Measurements from ENCODE around the gene RPS17.
"Not testable (repeated sequence)": the region's sequence is repeated elsewhere in the genome, so short reads cannot be mapped to it uniquely, and the experiment has no call there.

The RPS17 gene

GRCh38 chr15:82538961-82539690, 1.1 kb downstream of the RPS17 start:
- no peak for TF ChIP-seq POLR2A (IDR thresholded peaks at IDR 0.05; ENCODE audit: low read depth, low read length)
- no peak for DNase-seq (ENCODE audit: insufficient read length, low spot score)
- no peak for FAIRE-seq

DNA sequence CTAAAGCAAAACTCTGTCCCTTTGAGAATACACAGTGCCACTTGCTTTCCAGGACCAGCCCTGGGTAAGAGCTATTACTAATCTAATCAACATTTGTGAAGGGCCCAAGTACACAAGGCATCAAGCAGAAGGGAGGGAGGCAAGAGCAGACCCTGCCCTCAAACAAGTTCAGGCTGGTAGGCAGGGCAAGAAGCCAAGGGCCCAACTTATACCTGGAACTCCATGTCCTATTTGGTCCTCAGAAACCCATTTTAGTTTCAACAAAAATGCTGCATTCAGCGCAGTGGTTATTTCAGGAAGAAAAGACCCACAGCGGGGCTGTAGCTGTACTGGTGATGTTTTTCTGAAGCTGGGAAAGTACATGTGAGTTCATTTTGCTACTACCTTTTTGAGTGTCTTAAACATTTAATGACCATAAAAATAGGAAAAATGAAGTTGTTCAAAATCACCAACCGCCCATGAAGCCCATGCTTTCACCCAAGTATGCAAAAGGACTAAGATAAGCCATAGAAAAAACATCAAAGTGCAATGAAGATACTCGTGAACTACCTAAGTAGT, 2.8 kb downstream of the RPS17 start:
- FAIRE-seq: no peak
- TF ChIP-seq POLR2A (IDR thresholded peaks at IDR 0.05; ENCODE audit: low read depth, low read length): no peak
- no peak for DNase-seq (ENCODE audit: insufficient read length, low spot score)

GRCh38 chr15:82536409-82537350, 3.6 kb downstream of the RPS17 start:
- no peak for DNase-seq (ENCODE audit: insufficient read length, low spot score)
- no peak for TF ChIP-seq POLR2A (IDR thresholded peaks at IDR 0.05; ENCODE audit: low read depth, low read length)
- FAIRE-seq: no peak

- no peak for TF ChIP-seq POLR2A (IDR thresholded peaks at IDR 0.05; ENCODE audit: low read depth, low read length)
- no peak for FAIRE-seq
- DNase-seq (ENCODE audit: insufficient read length, low spot score): no peak
These were observed 4.5 kb downstream of the RPS17 start for GRCh38 chr15:82535566-82536408.

- not testable (repeated sequence) for DNase-seq (ENCODE audit: insufficient read length, low spot score); FAIRE-seq
These were observed 5.1 kb downstream of the RPS17 start for GRCh38 chr15:82535151-82535550.

- not testable (repeated sequence) for FAIRE-seq; DNase-seq (ENCODE audit: insufficient read length, low spot score)
These were observed 5.8 kb downstream of the RPS17 start for GRCh38 chr15:82534457-82534861.

- DNase-seq (ENCODE audit: insufficient read length, low spot score) (no peak), FAIRE-seq (no peak)
- TF ChIP-seq POLR2A (IDR thresholded peaks at IDR 0.05; ENCODE audit: low read depth, low read length): no peak
These were observed 6.5 kb downstream of the RPS17 start for GRCh38 chr15:82533801-82534200.

- DNase-seq (ENCODE audit: insufficient read length, low spot score) (no peak), FAIRE-seq (no peak)
- no peak for TF ChIP-seq POLR2A (IDR thresholded peaks at IDR 0.05; ENCODE audit: low read depth, low read length)
These were observed 7.2 kb downstream of the RPS17 start for GRCh38 chr15:82532991-82533481.

DNA sequence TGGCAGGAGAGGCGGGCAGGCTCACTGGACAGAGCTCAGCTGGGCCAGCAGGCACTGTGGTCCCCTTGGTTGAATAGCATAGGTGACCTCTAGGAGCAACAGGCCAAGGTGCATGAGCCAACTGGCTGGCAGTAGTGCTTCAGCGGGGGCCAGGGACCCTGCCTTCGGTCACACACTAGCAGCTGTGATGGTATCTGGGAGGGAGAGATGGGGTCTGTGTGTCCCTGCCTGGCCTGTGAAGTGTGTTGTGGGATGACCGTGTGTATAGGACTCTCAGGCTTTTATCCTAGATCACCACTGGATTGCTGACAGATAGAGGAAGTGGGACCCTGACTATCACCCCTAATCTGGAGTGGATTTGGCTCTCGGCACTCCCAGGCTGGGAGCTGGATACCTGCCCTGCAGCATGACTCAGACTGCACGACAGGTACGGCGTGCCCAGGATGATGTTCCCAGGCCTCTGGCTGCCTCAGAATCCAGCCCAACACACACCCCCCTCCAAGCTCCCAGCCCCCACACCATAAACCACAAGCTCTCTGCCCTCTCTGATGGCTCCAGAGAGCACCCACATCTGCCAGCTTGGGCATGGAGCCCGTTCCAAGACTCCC, 7.8 kb downstream of the RPS17 start:
- no peak for TF ChIP-seq POLR2A (IDR thresholded peaks at IDR 0.05; ENCODE audit: low read depth, low read length)
- FAIRE-seq: no peak
- no peak for DNase-seq (ENCODE audit: insufficient read length, low spot score)

DNA sequence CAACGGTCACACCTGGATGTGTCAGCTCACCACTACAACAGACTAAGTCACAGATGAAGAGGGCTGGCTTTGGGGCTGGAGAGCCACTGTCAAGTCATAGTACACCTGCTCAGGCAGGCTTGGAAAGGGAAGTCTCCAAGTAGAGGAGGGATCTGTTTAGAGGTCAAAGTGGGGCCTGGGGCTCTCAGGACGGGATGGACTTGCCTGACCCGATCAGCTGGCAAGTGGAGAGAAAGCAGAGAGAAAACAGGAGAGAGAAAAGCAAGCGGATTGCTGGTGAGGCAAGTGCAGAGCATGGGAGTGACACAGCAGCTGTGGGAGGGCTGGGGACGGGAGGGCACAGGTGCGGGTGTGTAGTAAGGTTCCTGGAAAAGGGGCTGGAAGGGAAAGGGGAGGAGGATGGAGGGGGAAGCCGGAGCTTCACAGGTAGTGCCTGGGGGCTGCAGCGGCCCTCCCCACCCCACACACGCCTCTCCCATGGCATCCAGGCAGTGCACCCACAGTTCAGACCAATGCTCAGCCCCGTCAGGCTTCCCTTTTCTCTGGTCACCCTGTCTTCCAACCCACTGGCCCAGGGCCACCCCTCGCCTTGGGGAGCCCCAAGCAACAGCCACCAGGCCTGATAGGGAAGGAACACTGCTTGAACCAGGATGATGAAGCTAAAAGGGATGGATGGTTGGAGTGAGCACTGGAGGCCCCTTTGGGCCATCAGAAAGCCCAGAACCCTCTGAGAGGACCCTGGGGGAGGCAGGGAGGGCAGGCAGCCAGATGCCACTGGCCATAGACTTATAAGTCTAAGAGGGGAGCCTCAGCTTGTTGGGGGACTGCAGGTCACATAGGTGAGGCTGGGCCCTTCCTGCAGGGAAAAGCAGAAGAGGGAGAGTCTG, 8.5 kb downstream of the RPS17 start:
- TF ChIP-seq POLR2A (IDR thresholded peaks at IDR 0.05; ENCODE audit: low read depth, low read length): no peak
- FAIRE-seq (no peak), DNase-seq (ENCODE audit: insufficient read length, low spot score) (no peak)

- FAIRE-seq (no peak), DNase-seq (ENCODE audit: insufficient read length, low spot score) (no peak)
- TF ChIP-seq POLR2A (IDR thresholded peaks at IDR 0.05; ENCODE audit: low read depth, low read length): no peak
These were observed 9.5 kb downstream of the RPS17 start for GRCh38 chr15:82530606-82531379.

GRCh38 chr15:82530006-82530405, 10.3 kb downstream of the RPS17 start:
- DNase-seq (ENCODE audit: insufficient read length, low spot score): no peak
- no peak for FAIRE-seq
- no peak for TF ChIP-seq POLR2A (IDR thresholded peaks at IDR 0.05; ENCODE audit: low read depth, low read length)

- not testable (repeated sequence) for DNase-seq (ENCODE audit: insufficient read length, low spot score); FAIRE-seq
These were observed 26.7 kb downstream of the RPS17 start for GRCh38 chr15:82513587-82513986.

DNA sequence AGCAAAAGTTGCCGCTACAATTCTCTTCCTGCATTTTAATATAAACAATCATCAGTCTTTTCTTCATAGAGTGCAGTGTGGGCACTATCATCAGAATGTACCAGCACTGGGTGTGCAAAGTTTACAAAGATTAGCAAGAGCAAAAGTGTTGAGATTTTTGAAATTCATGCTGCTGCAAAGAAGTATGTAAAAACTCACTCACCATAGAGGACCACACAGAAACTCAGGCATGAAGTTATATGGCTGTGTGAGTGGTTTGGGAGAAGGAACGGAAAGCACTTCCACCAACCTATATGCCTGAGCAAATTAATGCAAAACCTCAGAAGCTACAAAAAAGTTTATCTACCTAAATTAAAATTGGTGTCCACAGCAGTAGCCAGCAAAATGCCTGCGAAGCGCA, 32.6 kb downstream of the RPS17 start:
- not testable (repeated sequence) for DNase-seq (ENCODE audit: insufficient read length, low spot score); FAIRE-seq

DNA sequence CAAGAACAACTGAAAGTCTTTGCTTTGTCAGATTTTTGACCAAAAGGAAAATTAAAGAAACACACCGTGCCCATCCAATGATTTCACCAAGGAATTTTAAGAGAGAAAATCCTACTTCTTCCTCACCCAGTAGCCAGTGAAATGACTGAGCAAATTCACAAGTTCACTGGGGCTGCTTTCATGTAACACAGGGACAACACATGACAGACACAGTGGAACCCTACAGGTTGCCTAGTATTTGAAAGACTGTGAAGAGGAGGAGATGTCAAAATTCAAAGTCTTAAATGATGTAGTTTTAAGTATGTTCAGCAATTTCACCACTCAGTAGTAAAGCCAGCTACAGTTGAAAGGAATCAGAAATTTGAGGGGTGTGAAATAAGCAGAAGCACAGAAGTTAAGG, 33.2 kb downstream of the RPS17 start:
- DNase-seq (ENCODE audit: insufficient read length, low spot score); FAIRE-seq: not testable (repeated sequence)

DNA sequence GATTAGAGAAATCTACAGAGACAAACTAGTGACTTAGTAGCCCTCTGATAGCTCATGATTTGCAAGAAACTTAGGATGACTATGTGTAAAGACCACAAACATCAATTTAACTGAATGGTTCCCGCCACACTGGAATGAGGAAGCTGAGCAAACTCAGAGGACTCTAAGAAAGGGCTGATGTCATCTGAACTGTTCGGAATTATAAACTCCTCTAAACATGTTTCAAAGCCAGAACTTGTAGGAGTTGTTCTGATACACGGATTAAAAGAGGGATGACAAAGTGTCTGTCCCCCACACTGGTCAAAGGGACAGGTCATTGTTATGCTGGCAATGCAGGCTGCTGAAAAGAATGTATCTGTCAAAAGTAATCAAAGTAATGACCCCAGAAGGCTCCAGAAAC, 34.4 kb downstream of the RPS17 start:
- not testable (repeated sequence) for FAIRE-seq

GRCh38 chr15:82504074-82504473, 36.2 kb downstream of the RPS17 start:
- not testable (repeated sequence) for FAIRE-seq; DNase-seq (ENCODE audit: insufficient read length, low spot score)

More for the DNA sequence above, 34.4 kb downstream of the RPS17 start:
- not testable (repeated sequence) for DNase-seq (ENCODE audit: insufficient read length, low spot score)
